ENCODE data around the gene SPATC1L.

The SPATC1L gene

DNA sequence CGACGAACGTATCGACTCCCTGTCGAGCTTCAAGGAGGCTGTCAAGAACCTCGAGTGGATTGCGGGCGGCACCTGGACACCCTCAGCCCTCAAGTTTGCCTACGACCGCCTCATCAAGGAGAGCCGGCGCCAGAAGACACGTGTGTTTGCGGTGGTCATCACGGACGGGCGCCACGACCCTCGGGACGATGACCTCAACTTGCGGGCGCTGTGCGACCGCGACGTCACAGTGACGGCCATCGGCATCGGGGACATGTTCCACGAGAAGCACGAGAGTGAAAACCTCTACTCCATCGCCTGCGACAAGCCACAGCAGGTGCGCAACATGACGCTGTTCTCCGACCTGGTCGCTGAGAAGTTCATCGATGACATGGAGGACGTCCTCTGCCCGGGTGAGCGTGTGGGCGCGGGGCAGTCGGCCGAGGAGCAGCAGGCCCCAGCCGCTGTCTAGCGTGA is 58.4 kb downstream of the SPATC1L start:
- TF ChIP-seq FOXP2 (optimal IDR thresholded peaks at IDR 0.05; ENCODE audit: borderline replicate concordance, extremely low read depth, extremely low read length, insufficient read depth): no peak
- TF ChIP-seq, protein P1, sequence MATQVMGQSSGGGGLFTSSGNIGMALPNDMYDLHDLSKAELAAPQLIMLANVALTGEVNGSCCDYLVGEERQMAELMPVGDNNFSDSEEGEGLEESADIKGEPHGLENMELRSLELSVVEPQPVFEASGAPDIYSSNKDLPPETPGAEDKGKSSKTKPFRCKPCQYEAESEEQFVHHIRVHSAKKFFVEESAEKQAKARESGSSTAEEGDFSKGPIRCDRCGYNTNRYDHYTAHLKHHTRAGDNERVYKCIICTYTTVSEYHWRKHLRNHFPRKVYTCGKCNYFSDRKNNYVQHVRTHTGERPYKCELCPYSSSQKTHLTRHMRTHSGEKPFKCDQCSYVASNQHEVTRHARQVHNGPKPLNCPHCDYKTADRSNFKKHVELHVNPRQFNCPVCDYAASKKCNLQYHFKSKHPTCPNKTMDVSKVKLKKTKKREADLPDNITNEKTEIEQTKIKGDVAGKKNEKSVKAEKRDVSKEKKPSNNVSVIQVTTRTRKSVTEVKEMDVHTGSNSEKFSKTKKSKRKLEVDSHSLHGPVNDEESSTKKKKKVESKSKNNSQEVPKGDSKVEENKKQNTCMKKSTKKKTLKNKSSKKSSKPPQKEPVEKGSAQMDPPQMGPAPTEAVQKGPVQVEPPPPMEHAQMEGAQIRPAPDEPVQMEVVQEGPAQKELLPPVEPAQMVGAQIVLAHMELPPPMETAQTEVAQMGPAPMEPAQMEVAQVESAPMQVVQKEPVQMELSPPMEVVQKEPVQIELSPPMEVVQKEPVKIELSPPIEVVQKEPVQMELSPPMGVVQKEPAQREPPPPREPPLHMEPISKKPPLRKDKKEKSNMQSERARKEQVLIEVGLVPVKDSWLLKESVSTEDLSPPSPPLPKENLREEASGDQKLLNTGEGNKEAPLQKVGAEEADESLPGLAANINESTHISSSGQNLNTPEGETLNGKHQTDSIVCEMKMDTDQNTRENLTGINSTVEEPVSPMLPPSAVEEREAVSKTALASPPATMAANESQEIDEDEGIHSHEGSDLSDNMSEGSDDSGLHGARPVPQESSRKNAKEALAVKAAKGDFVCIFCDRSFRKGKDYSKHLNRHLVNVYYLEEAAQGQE (IDR thresholded peaks at IDR 0.05; ENCODE audit: insufficient read depth in 1 of 2, low read depth in 2 of 2, low read length in 2 of 2): no peak
- no peak for TF ChIP-seq SIN3A (IDR thresholded peaks at IDR 0.05; ENCODE audit: borderline replicate concordance, insufficient read depth, low read length)
- no peak for TF ChIP-seq TAF1 (IDR thresholded peaks at IDR 0.05; ENCODE audit: borderline replicate concordance, insufficient read depth, low read length)
- TF ChIP-seq POLR2AphosphoS5 (IDR thresholded peaks at IDR 0.05; ENCODE audit: low read depth, low read length): no peak

DNA sequence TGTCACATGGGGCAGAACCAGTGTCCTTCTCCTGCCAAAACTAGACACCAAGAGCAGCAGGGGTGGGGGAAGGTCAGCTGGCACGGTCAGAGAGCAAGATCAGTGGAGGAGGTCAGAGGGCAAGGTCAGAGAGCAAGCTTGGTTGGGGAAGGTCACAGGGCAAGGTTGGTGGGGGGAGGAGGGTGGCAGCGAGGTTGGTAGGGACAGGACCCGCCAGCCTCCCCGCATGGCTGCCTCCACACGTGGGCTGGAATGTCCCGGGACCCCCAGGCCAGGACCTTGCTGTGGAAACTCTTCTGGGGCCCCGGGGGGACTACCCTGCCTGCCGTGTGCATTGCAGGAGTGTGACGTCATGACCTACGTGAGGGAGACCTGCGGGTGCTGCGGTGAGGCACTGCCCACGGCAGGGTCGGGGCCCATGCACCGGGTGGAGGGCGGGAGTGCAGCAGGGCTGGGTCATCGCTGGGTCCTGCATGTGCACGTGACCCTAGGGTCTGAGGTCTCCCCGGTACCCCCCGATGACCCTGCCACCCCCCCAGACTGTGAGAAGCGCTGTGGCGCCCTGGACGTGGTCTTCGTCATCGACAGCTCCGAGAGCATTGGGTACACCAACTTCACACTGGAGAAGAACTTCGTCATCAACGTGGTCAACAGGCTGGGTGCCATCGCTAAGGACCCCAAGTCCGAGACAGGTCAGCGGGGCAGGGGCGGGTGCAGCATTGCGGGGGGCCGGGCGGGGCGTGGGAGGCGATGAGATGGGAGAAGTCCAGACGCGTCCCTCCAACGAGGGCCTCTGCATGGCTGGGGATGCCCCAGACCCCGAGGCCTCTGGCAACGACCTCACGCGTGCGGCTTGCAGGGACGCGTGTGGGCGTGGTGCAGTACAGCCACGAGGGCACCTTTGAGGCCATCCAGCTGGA is 59.1 kb downstream of the SPATC1L start:
- TF ChIP-seq TAF1 (IDR thresholded peaks at IDR 0.05; ENCODE audit: borderline replicate concordance, insufficient read depth, low read length) (no peak), POLR2AphosphoS5 (IDR thresholded peaks at IDR 0.05; ENCODE audit: low read depth, low read length) (no peak), SIN3A (IDR thresholded peaks at IDR 0.05; ENCODE audit: borderline replicate concordance, insufficient read depth, low read length) (no peak), FOXP2 (optimal IDR thresholded peaks at IDR 0.05; ENCODE audit: borderline replicate concordance, extremely low read depth, extremely low read length, insufficient read depth) (no peak)
- TF ChIP-seq, protein P1 (IDR thresholded peaks at IDR 0.05; ENCODE audit: insufficient read depth in 1 of 2, low read depth in 2 of 2, low read length in 2 of 2): no peak

DNA sequence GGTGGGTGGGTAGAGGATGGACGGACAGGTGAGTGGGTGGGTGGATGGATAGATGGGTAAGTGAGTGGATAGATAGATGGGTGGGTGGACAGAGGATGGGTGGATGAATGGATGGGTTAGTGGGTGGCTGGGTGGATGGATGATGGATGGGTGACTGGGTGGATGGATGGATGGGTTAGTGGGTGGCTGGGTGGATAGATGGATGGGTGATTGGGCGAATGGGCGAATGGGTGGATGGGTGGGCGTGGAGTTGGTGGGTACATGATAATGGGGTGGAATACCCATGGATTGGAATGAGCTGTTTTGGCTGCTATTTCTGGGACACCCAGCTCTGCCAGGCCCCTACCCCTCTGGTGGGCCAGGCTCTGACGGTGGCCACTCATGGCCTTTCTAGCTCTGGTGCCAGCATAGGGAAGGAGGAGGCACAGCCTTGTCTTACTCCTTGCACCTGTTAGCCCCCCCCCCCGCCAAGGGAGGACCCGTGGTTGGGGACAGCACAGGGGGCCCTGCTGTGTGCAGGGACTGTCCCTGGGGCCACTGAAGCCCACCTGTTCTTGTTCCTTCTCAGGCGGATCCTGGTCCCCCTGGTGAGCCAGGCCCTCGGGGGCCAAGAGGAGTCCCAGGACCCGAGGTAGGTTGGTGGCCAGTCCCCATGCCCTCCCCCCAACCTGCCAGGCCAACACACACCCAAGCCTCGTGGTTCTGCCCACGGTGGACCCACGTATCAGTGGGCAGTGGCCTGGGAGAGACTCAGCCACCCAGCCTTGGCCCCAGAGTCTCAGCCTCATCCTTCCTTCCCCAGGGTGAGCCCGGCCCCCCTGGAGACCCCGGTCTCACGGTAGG is 60.0 kb downstream of the SPATC1L start:
- no peak for TF ChIP-seq TAF1 (IDR thresholded peaks at IDR 0.05; ENCODE audit: borderline replicate concordance, insufficient read depth, low read length)
- no peak for TF ChIP-seq POLR2AphosphoS5 (IDR thresholded peaks at IDR 0.05; ENCODE audit: low read depth, low read length)
- TF ChIP-seq SIN3A (IDR thresholded peaks at IDR 0.05; ENCODE audit: borderline replicate concordance, insufficient read depth, low read length): no peak
- no peak for TF ChIP-seq FOXP2 (optimal IDR thresholded peaks at IDR 0.05; ENCODE audit: borderline replicate concordance, extremely low read depth, extremely low read length, insufficient read depth)
- TF ChIP-seq, protein P1 (IDR thresholded peaks at IDR 0.05; ENCODE audit: insufficient read depth in 1 of 2, low read depth in 2 of 2, low read length in 2 of 2): no peak

DNA sequence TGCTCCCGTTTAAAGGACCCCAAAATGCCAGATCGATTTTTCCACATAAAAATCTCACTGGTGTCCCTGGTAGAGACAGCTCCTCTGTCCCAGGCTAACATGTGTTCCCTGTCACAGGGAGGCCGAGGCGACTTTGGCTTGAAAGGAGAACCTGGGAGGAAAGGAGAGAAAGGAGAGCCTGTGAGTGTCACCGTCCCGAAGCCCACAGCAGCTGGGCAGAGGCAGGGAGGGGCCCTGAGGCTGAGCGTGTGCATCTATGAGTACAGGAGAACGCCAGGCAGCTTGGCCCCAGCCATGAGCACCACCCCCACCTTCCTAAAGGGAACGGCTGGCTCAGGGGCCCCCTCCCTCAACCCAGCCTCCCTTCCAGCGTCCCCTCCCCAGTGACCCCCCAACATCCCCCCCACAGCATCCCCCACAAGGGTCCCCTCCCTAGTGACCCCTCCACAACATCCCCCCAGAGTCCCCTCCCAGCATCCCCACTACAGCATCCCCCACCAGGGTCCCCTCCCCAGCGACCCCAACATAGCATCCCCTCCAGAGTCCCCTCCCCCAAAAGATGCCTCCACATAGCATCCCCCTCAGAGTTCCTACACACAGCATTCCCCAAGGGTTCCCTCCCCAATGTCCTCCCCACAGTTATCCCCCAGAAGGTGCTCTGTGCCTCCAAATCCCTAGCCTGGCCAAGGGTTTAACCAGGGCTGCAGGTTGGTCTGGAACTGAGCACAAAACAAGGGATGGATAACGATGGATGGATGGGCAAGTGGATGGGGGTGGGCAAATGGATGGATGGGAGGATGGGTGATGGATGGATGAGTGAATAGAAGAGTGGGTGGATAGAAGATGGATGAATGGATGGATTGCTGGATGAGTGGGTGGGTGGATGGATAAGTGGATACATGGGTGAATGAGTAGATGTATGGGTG is 61.2 kb downstream of the SPATC1L start:
- no peak for TF ChIP-seq POLR2AphosphoS5 (IDR thresholded peaks at IDR 0.05; ENCODE audit: low read depth, low read length)
- TF ChIP-seq FOXP2 (optimal IDR thresholded peaks at IDR 0.05; ENCODE audit: borderline replicate concordance, extremely low read depth, extremely low read length, insufficient read depth): no peak
- TF ChIP-seq SIN3A (IDR thresholded peaks at IDR 0.05; ENCODE audit: borderline replicate concordance, insufficient read depth, low read length): no peak
- TF ChIP-seq, protein P1 (IDR thresholded peaks at IDR 0.05; ENCODE audit: insufficient read depth in 1 of 2, low read depth in 2 of 2, low read length in 2 of 2): no peak
- TF ChIP-seq TAF1 (IDR thresholded peaks at IDR 0.05; ENCODE audit: borderline replicate concordance, insufficient read depth, low read length): no peak
